Activated CD4-positive, alpha-beta T cell treated with anti-CD3 and anti-CD28 coated beads, Interleukin-2, Interleukin-6, amounts not matched to agents 100 ng/mL and 50 ng/mL, durations not matched to agents 16 hours and 8 hours (primary cell): Measurements from ENCODE around the gene MED12L.
"Not testable (repeated sequence)": the region's sequence is repeated elsewhere in the genome, so short reads cannot be mapped to it uniquely, and the experiment has no call there.

Experiments
- DNase-seq: peaks from one replicate; pipeline ENCODE4 v3.0.0-alpha.2; 2020

The MED12L gene, protein sequence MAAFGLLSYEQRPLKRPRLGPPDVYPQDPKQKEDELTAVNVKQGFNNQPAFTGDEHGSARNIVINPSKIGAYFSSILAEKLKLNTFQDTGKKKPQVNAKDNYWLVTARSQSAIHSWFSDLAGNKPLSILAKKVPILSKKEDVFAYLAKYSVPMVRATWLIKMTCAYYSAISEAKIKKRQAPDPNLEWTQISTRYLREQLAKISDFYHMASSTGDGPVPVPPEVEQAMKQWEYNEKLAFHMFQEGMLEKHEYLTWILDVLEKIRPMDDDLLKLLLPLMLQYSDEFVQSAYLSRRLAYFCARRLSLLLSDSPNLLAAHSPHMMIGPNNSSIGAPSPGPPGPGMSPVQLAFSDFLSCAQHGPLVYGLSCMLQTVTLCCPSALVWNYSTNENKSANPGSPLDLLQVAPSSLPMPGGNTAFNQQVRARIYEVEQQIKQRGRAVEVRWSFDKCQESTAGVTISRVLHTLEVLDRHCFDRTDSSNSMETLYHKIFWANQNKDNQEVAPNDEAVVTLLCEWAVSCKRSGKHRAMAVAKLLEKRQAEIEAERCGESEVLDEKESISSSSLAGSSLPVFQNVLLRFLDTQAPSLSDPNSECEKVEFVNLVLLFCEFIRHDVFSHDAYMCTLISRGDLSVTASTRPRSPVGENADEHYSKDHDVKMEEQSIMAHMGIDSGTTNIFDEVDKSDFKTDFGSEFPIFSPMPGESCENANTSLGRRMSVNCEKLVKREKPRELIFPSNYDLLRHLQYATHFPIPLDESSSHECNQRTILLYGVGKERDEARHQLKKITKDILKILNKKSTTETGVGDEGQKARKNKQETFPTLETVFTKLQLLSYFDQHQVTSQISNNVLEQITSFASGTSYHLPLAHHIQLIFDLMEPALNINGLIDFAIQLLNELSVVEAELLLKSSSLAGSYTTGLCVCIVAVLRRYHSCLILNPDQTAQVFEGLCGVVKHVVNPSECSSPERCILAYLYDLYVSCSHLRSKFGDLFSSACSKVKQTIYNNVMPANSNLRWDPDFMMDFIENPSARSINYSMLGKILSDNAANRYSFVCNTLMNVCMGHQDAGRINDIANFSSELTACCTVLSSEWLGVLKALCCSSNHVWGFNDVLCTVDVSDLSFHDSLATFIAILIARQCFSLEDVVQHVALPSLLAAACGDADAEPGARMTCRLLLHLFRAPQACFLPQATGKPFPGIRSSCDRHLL (N-terminal part only)

DNA sequence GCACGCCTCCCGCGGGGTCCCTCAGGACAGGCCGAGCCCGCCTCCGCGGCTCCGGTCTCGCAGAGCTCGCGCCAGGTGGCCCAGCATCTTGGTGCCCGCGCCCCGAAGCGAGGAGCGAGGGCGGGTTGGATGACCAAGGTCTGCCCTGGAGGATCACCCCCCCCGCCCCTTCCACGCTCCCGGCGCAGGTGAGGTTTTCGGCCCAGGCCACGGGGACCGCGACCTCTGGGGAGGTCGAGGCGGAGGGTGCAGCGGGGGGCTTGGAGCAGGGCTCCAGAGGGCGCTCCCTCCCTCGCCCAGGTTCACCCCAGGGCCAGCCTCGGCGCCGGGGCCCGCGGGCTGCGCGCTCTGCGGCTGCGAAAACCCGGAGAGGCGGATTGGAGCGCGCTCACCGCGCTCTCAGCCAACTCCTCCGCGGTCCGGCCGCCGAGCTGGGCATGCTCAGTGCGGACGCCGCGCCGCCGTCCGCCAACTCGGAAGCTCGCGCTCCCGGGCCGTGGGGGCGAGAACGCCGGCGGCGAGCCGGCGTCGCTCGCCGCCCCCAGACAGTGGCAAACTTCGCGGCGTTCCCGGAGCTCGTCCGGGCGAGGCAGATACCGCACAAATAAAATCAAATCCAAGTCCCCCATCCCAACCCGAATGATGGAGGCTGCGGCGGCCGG is at the start of gene MED12L:
Gene MED12L, plus strand, starts transcription at position 438 of the 662 bp plus-strand sequence. CDS start 1,263 bp downstream, outside the sequence.
- peak; percentile 84 for DNase-seq

- DNase-seq = no peak
These were observed 47.6 kb upstream of the MED12L start for GRCh38 chr3:151037746-151038477.

GRCh38 chr3:151044706-151045105 is 40.8 kb upstream of the MED12L start:
- no peak for DNase-seq

- DNase-seq = no peak
These were observed 37.8 kb upstream of the MED12L start for GRCh38 chr3:151047636-151048035.

DNA sequence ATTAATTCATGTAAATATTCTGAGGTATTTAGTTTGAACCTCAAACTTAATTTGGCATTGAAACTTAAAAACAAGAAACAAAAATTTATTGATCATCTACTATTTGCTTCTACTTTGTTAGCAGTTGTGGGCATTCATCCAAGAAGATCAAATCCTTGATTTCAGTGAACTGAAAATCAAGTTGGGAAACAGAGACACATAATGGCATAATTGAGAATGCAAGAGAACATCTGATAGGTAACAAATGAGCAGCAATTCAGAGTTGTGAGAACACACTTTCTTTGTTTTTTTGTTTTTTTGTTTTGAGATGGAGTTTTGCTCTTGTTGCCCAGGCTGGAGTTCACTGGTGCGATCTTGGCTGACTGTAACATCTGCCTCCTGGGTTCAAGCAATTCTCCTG is 33.9 kb upstream of the MED12L start:
- no peak for DNase-seq

GRCh38 chr3:151052346-151052745 is 33.1 kb upstream of the MED12L start:
- DNase-seq = no peak

- DNase-seq = no peak
These were observed 32.7 kb upstream of the MED12L start for GRCh38 chr3:151052756-151053155.

GRCh38 chr3:151058740-151059139 is 26.7 kb upstream of the MED12L start:
- no peak for DNase-seq

DNA sequence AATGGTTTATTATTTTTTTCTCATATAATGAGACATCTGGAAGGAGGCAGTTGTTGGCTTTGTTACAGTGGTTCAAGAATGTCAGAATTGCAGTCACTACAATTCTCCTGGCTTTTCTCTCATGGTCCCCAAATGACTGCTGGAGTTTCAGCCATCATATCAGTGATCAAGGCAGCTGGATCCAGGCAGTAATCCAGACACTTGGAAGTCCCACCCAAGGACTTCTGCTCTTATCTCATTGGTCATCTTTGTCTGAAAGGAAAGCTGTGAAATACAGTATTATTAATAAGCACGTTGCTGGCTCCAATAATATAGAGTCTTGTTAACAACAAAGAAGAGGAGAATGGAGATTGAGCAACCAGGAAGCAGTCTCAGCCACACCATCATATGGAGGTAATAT is 22.9 kb upstream of the MED12L start:
- no peak for DNase-seq

- DNase-seq = peak; percentile 60
These were observed 18.3 kb upstream of the MED12L start for GRCh38 chr3:151067158-151067557.

DNA sequence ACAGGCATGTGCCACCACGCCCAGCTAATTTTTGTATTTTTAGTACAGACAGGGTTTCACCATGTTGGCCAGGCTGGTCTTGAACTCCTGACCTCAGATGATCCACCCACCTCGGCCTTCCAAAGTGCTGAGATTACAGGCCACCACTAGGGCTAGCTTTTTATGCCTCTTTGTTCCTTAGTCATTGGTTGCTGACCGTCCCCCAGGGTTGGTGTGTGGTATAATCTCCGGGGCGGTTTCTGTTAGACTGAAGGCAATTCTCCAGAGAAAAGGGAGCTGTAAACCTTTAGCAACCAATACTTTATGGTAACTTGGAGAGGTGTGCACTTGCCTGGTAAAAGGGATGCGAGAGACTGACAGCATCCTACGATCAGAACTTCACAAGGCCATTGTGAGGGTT is 12.6 kb upstream of the MED12L start:
- DNase-seq = not testable (repeated sequence)

GRCh38 chr3:151074256-151074655 is 11.2 kb upstream of the MED12L start:
- no peak for DNase-seq

DNA sequence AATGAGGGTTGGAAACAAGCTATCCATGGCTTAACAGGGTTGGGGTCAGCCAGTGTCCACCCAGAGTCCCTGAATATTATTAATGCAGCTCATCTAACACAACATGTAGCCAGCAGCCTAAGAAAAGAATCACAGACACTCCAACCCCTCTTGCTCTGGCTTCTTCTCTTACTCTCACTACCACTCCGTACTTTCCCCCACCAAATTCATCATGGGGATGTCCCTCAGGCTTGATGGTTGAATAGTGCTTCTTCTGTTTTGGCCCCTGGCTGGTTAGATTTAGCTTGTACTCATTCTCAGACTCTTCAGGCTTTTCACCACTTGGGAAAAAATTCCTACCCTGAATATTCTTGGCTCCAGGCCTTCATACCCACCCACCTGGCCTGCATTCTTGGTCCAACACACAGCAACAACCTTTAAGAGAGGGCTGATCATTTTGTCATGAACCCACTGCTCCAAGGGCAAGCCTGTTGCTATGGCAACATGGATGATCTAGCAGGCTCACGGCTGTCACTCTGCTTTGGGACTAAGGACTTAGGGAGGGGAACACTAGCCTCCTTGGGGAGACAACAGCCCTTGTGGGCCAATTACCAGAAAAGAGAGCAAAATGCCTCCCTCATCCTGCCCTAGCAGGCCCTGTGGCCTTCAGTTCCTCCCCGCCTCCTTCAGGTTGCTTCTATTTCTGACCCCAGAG is 9.4 kb upstream of the MED12L start:
- no peak for DNase-seq

- DNase-seq = no peak
These were observed 8.8 kb upstream of the MED12L start for GRCh38 chr3:151076626-151077025.

DNA sequence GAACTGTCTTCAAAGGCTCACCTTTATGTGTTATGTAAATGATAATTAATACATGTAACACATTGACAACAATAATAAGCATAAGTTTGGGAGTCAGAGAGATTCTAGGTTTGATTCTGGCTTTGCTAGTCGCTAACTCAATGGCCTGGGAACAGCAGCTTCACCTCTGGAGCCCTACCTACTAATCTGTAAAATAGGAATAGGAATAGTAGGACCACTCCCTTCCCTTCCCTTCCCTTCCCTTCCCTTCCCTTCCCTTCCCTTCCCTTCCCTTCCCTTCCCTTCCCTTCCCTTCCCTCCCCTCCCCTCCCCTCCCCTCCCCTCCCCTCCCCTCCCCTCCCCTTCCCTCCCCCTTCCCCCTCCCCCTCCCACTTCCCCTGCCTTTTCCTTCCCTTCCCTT is 4.4 kb upstream of the MED12L start:
- not testable (repeated sequence) for DNase-seq

DNA sequence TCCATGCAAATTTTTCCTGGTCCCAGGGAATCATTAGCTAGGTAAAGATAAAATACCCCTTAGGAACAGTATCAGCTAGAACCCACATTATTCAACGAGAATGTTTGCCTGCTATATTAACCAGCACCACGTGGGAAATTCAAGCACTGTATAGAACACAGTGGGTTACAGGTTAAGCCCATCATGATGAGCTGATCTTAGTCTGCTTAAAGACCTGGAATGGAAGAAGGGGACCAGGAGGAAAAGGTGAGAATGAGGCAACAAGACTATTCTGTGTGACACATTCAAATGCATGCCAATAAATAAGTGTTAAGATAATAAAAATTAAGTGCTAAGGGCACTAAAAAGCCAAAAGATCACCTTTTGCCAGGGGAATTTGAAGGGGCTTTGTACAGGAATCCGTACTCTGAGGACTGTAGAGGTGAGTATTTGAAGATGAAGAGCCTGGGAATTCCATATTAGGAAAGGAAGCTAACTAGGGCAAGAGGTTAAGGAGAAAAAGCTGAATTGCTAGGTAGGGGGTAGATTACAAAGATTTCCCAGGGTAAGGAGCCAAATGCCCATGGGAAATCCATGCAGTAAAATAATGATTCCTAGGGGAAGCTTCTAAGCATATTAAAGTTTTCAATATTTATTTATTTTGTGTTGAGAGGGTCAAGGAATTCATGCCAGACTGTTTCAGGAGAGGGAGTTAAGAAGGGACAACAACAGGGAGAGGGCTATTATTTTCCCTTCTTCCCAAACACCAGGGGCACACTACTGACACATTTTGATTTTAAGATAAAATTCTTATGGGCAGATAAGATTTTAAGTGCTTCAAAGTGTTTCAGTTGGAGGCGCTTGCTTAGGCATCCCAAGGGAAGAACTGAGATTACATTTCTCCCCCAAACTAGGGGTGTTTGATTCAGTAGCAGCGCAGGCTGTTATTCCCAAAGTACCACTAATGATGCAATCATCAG is 2.3 kb upstream of the MED12L start:
- no peak for DNase-seq

DNA sequence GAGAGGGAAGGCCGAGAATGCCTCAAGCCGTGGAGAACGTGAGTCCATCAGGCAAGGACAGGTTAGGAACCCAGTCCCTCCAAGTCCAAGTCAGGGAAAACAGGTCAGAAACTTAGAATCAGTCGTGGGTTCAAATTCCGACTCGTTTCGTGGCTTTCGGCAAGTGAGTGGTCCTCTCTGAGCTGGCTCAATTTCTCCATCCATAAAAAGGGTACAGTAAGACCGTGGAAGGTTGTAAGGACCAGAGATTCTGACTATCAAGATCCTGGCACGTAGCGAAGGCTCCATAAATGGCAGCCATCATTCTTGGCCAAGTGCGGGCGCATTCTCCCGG is 604 bp upstream of the MED12L start:
- DNase-seq = no peak

GRCh38 chr3:151085889-151086483 is 522 bp downstream of the MED12L start:
- DNase-seq = peak; percentile 7
